GM23248 (cell line): ENCODE results near the gene LAMA1. TPM values are rescaled to one million over a fixed set of nuclear protein-coding genes. Genes with fewer than 3 reads are reported as not detected.

ENCODE experiments used
- DNase-seq: peaks from one replicate; pipeline ENCODE4 v3.0.0-alpha.2; 2015
- H2AFZ ChIP-seq: fragments of 200-600 bp; sonication (generic); 2 replicates; pipeline ENCODE4 v1.6.1; 2016; ENCODE audit warnings: antibody characterized with exemption
- H3F3A ChIP-seq: fragments of 200-600 bp; sonication (generic); 2 replicates; pipeline ENCODE4 v1.6.1; 2016; ENCODE audit warnings: mild to moderate bottlenecking, antibody characterized with exemption, mixed run types; ENCODE audit not compliant: insufficient read depth
- H3K27ac ChIP-seq: fragments of 200-600 bp; sonication (generic); 2 replicates; pipeline ENCODE4 v1.5.1; 2016; ENCODE audit warnings: mild to moderate bottlenecking
- H3K27me3 ChIP-seq: fragments of 200-600 bp; sonication (generic); replicated peaks from 2 replicates; pipeline ENCODE4 v1.6.1; 2016; ENCODE audit warnings: mild to moderate bottlenecking; ENCODE audit not compliant: insufficient read depth
- H3K36me3 ChIP-seq: fragments of 200-600 bp; sonication (generic); 2 replicates; pipeline ENCODE4 v1.6.1; 2016; ENCODE audit warnings: low read depth, mild to moderate bottlenecking
- H3K4me1 ChIP-seq: fragments of 200-600 bp; sonication (generic); 2 replicates; pipeline ENCODE4 v1.6.1; 2016; ENCODE audit warnings: mild to moderate bottlenecking; ENCODE audit not compliant: insufficient read depth
- H3K4me2 ChIP-seq: fragments of 200-600 bp; sonication (generic); one replicate; pipeline ENCODE4 v1.6.1; 2016; ENCODE audit warnings: mild to moderate bottlenecking; ENCODE audit not compliant: unreplicated experiment
- H3K4me3 ChIP-seq: fragments of 200-600 bp; sonication (generic); 2 replicates; pipeline ENCODE4 v1.5.1; 2016; ENCODE audit warnings: mild to moderate bottlenecking
- H3K79me2 ChIP-seq: fragments of 200-600 bp; sonication (generic); 2 replicates; pipeline ENCODE4 v1.6.1; 2016; ENCODE audit warnings: mild to moderate bottlenecking; ENCODE audit not compliant: insufficient read depth
- H3K9ac ChIP-seq: fragments of 200-600 bp; sonication (generic); 2 replicates; pipeline ENCODE4 v1.6.1; 2016; ENCODE audit warnings: mild to moderate bottlenecking
- H3K9me2 ChIP-seq: fragments of 200-600 bp; sonication (generic); 2 replicates; pipeline ENCODE4 v1.6.1; 2016; ENCODE audit warnings: mixed run types, mild to moderate bottlenecking, moderate library complexity; ENCODE audit not compliant: insufficient read depth
- H3K9me3 ChIP-seq: fragments of 200-600 bp; sonication (generic); one replicate; pipeline ENCODE4 v1.6.1; 2017; ENCODE audit warnings: low read depth
- H4K20me1 ChIP-seq: fragments of 200-600 bp; sonication (generic); 2 replicates; pipeline ENCODE4 v1.6.0; 2016; ENCODE audit not compliant: insufficient read depth
- EZH2 ChIP-seq: fragments of 200-600 bp; sonication (generic); IDR thresholded peaks from 2 replicates; pipeline ENCODE4 v1.6.1; 2018; ENCODE audit warnings: antibody characterized with exemption, mild to moderate bottlenecking; ENCODE audit not compliant: insufficient read depth, poor library complexity, severe bottlenecking
- EZH2phosphoT487 ChIP-seq: fragments of 200-600 bp; sonication (generic); IDR thresholded peaks from 2 replicates; pipeline ENCODE4 v1.6.1; 2018; ENCODE audit warnings: antibody characterized with exemption, moderate library complexity, mild to moderate bottlenecking, low read depth; ENCODE audit not compliant: insufficient read depth
- WGBS, 2 experiments: methylation state at CpG; one replicate each; pipeline ENCODE4 v1.1.6; 2015 to 2017; ENCODE audit warnings: low lambda C conversion rate in 2 of 2, low coverage in 1 of 2; ENCODE audit errors: missing lambda C conversion rate in 2 of 2; 5-methylcytosine and 5-hydroxymethylcytosine counted together
- in situ Hi-C: fragments of 300-500 bp; cut with MboI; formaldehyde crosslinking; loops from 2 replicates; pipeline ENCODE4 v1.15.0; 2020
- polyA plus RNA-seq: library from polyadenylated mRNA; unstranded; fragments of >200 nt; fragmentation: Nextera tagmentation; extraction: Ambion mirVana; gene quantifications from 2 replicates; pipeline ENCODE4 v1.2.1, GENCODE V29; 2016
- total RNA-seq: library from RNA; depleted of rRNA; stranded (reverse); fragments of >200 nt; shearing (Covaris generic); gene quantifications from 2 replicates; pipeline ENCODE4 v1.2.3, GENCODE V29; 2014

Gene LAMA1
- total and polyA plus RNA-seq, 2 experiments from 2014 or later = 3.1 to 5.4 TPM

DNA sequence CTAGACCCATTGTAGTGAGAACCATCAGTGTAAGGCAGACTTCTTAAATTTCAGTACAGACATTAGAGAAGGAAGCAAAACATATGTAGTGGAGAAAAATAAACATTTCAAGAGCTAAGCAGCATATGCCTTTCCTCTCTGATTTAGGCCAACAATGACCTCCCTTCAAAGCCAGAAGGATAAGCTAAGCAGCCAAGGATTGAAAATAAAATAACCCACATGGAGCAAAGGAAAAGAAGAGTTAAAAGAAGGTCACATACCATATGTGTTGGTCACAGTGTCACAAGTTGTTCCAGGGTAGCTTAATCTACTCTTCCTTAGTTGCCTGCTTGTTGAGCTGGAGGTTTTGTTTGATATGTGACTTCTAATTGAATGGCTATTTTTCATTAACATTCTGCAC lies 15.6 kb upstream of the LAMA1 start:
- Histone ChIP-seq H2AFZ (no peak overlapping the region), H3K4me1 (no peaks in the 10 kb centered on the region), H3K9me2 (no peaks in the 10 kb centered on the region), H3K4me2 (no peak overlapping the region), H3K4me3 (no peak overlapping the region), H3K9ac (no peak overlapping the region), H3K27ac (no peak overlapping the region), H3K9me3 (no peaks in the 10 kb centered on the region), H3F3A (no peaks in the 10 kb centered on the region), H3K36me3 (no peaks in the 10 kb centered on the region), H4K20me1 (no peaks in the 10 kb centered on the region), H3K27me3 (peaks cover 5% of the 10 kb centered on the region; the same call in 1 of the 2 replicates), H3K79me2 (no peaks in the 10 kb centered on the region)
- peak; percentile 30 for DNase-seq
- no peak for TF ChIP-seq EZH2
- TF ChIP-seq EZH2phosphoT487 = no peak
- in situ Hi-C loops = no loop called here

DNA sequence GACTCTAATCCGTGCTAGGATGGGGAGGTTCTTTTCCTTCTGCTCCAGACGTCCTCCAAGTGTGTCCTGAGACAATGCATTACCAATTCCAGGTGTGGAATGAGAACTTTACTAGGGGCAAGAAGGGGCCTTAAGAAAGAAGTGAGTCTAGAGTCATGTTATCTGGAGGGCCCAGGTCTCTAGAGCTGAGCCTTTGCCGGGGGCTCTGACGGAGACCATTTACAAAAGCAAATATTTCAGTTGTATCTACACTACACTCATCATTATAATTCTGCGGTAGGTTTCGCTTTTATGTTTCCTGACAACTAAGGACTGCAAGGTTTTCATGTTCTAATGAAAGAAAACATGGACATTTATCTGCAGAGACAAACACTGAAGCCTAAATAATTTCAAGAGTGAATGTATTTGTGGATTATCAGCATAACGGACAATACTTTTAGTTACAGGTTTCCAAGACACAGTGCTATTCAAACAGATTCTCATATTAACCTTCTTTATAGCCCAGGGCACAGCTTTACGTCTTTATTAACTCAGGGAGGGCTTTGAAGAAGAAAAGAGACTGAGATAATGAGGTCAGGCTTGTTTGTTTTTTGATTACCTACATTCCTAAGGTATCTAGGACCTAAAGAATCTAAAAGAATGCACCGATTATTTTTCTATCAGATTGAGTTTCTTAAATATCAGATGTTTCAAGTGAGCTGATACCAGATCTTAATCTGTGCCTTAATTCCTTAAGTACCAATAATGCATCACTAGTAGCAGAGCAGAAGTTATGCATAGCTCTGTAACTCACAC lies 15.0 kb upstream of the LAMA1 start:
- Histone ChIP-seq H3F3A (no peaks in the 10 kb centered on the region), H3K27me3 (peaks cover 9% of the 10 kb centered on the region), H3K9ac (no peak overlapping the region), H3K9me3 (no peaks in the 10 kb centered on the region), H2AFZ (no peak overlapping the region), H3K79me2 (no peaks in the 10 kb centered on the region), H3K4me2 (no peak overlapping the region), H3K9me2 (no peaks in the 10 kb centered on the region), H3K4me3 (no peak overlapping the region), H3K27ac (no peak overlapping the region), H3K4me1 (no peaks in the 10 kb centered on the region), H4K20me1 (no peaks in the 10 kb centered on the region), H3K36me3 (no peaks in the 10 kb centered on the region)
- TF ChIP-seq EZH2phosphoT487 = no peak
- no peak for TF ChIP-seq EZH2
- 72 to 81% methylated on average over 9 of the region's 9 CpGs for WGBS, 2 experiments
- in situ Hi-C loops = no loop called here
- no peak for DNase-seq

DNA sequence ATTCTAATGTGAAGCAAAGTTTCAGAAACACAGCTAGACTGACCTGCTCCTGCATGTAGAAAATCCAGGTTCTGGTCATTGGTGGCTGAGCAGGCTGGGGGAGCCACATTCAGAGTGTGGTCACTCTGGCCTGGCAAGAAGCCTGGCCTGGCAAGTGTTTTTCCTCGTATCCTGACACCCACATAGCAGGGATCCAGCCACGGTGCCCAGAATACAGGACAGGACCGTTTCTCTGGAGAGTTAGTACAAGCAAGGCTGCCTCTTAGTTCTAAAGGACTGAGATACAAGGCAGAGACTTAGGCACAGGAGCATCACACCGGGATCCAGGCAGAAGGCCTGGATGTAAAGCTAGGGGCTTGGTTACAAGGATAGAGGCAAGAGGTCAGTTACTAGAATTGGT lies 4.8 kb upstream of the LAMA1 start:
- TF ChIP-seq EZH2 (no peak), EZH2phosphoT487 (no peak)
- Histone ChIP-seq H2AFZ (no peak overlapping the region), H3K4me1 (no peaks in the 10 kb centered on the region), H3K9me3 (no peaks in the 10 kb centered on the region), H4K20me1 (no peaks in the 10 kb centered on the region), H3K9me2 (no peaks in the 10 kb centered on the region), H3K27me3 (peaks cover 14% of the 10 kb centered on the region), H3K4me2 (no peak overlapping the region), H3K27ac (no peak overlapping the region), H3K4me3 (no peak overlapping the region), H3K9ac (no peak overlapping the region), H3F3A (0 out of 2 replicates have a peak, but pooled peaks cover 5% of the 10 kb centered on the region), H3K36me3 (no peaks in the 10 kb centered on the region), H3K79me2 (no peaks in the 10 kb centered on the region)
- 63 to 65% methylated on average over 4 of the region's 4 CpGs for WGBS, 2 experiments
- in situ Hi-C loops = no loop called here
- DNase-seq = no peak

DNA sequence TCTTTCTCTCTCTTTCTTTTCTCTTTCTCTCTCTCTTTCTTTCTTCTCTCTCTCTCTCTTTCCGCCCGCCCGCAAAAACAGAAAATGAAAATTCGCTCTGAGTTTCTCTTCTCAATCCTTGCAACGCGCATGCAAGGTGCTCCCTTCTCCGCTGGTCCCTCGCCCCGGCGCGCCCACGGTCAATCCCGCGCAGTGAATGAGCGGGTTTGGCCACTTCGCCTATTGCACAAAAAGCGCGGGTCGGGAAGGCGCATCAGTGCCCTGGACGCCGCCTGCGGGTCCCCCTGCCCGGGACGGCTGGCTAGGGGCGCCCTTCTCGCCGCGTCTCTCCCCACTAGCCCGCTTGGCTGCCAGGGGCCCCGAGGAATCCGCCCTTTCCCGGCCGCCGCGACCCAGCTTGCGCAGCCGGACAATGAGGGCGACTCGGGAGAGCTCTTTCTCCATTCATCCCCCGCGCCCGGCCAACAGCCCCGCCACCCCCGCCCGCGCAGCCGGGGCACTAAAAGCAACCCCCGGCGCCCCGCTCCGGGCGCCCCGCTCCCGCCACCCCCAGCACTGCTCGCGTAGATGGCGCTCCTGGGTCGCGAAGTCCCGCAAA lies 706 bp downstream of the LAMA1 start:
- in situ Hi-C loops = no loop called here
- Histone ChIP-seq H4K20me1 (no peaks in the 10 kb centered on the region), H3K27me3 (peaks cover 4% of the 10 kb centered on the region; the same call in 1 of the 2 replicates), H3F3A (0 out of 2 replicates have a peak, but pooled peaks cover 5% of the 10 kb centered on the region), H2AFZ (peak overlapping the region; percentile 81), H3K4me2 (peak overlapping the region; percentile 97), H3K4me1 (peaks cover 8% of the 10 kb centered on the region; the same call in 1 of the 2 replicates), H3K27ac (no peak overlapping the region), H3K4me3 (peak overlapping the region; percentile 74), H3K9me2 (no peaks in the 10 kb centered on the region), H3K36me3 (no peaks in the 10 kb centered on the region), H3K9me3 (no peaks in the 10 kb centered on the region), H3K79me2 (no peaks in the 10 kb centered on the region), H3K9ac (peak overlapping the region; percentile 36; the same call in 1 of the 2 replicates)
- WGBS, 2 experiments = 2 to 3% methylated on average over 40 to 55 of the region's 61 CpGs
- TF ChIP-seq EZH2phosphoT487 (no peak), EZH2 (peak; percentile 78)
- DNase-seq = peak; percentile 47
